Ishikawa (cell line): ENCODE measurements around the gene ARHGEF17.

Experiments used
- CEBPB ChIP-seq: IDR thresholded peaks from 2 replicates; pipeline ENCODE4 v1.6.1; 2012
- CREB1 ChIP-seq: IDR thresholded peaks from 2 replicates; pipeline ENCODE4 v1.6.1; 2012; ENCODE audit warnings: low read depth
- EGR1 ChIP-seq: IDR thresholded peaks from 2 replicates; pipeline ENCODE4 v1.6.1; 2012
- EP300 ChIP-seq: IDR thresholded peaks from 2 replicates; pipeline ENCODE4 v1.6.1; 2012; ENCODE audit warnings: borderline replicate concordance
- FOXM1 ChIP-seq: IDR thresholded peaks from 2 replicates; pipeline ENCODE4 v1.6.1; 2012; ENCODE audit warnings: low read depth, borderline replicate concordance
- MAX ChIP-seq: IDR thresholded peaks from 2 replicates; pipeline ENCODE4 v1.6.1; 2012
- NFIC ChIP-seq: IDR thresholded peaks from 2 replicates; pipeline ENCODE4 v1.6.1; 2012
- RAD21 ChIP-seq: IDR thresholded peaks from 2 replicates; pipeline ENCODE4 v1.6.1; 2012; ENCODE audit warnings: low read depth
- REST ChIP-seq: IDR thresholded peaks from 2 replicates; pipeline ENCODE4 v1.6.1; 2012; ENCODE audit warnings: low read depth, mild to moderate bottlenecking
- TAF1 ChIP-seq: IDR thresholded peaks from 2 replicates; pipeline ENCODE4 v1.6.1; 2012; ENCODE audit warnings: low read depth, mild to moderate bottlenecking
- TCF12 ChIP-seq: IDR thresholded peaks from 2 replicates; pipeline ENCODE4 v1.6.1; 2012; ENCODE audit warnings: low read depth
- TEAD4 ChIP-seq: IDR thresholded peaks from 2 replicates; pipeline ENCODE4 v1.6.1; 2012
- USF1 ChIP-seq: IDR thresholded peaks from 2 replicates; pipeline ENCODE4 v1.6.1; 2012
- YY1 ChIP-seq: IDR thresholded peaks from 2 replicates; pipeline ENCODE4 v1.6.1; 2012; ENCODE audit warnings: low read depth
- ZBTB7A ChIP-seq: IDR thresholded peaks from 2 replicates; pipeline ENCODE4 v1.6.1; 2012; ENCODE audit warnings: low read depth

ARHGEF17 gene

GRCh38 chr11:73270016-73270854 is 37.8 kb upstream of the ARHGEF17 start:
- TF ChIP-seq TCF12, result no peak
- TF ChIP-seq EP300, result no peak
- no peak for TF ChIP-seq YY1
- TF ChIP-seq TAF1, result no peak
- TF ChIP-seq REST, result no peak
- no peak for TF ChIP-seq USF1
- TF ChIP-seq CEBPB, result no peak
- TF ChIP-seq FOXM1, result no peak
- no peak for TF ChIP-seq TEAD4
- TF ChIP-seq RAD21, result no peak
- no peak for TF ChIP-seq NFIC
- TF ChIP-seq EGR1, result no peak
- no peak for TF ChIP-seq MAX
- no peak for TF ChIP-seq CREB1

GRCh38 chr11:73270855-73271477 is 37.1 kb upstream of the ARHGEF17 start:
- TF ChIP-seq EP300, result no peak
- TF ChIP-seq REST, result no peak
- TF ChIP-seq YY1, result no peak
- no peak for TF ChIP-seq ZBTB7A
- no peak for TF ChIP-seq CEBPB
- no peak for TF ChIP-seq TEAD4
- TF ChIP-seq NFIC, result no peak
- no peak for TF ChIP-seq EGR1
- no peak for TF ChIP-seq TCF12
- no peak for TF ChIP-seq TAF1
- no peak for TF ChIP-seq MAX

GRCh38 chr11:73271936-73272679 is 36.0 kb upstream of the ARHGEF17 start, which contains the start of gene P2RY6:
TSS of gene P2RY6 (plus strand) at chr11:73272338. CDS start at chr11:73296519, 24,181 bp downstream.
- TF ChIP-seq REST (no peak), ZBTB7A (no peak), EP300 (no peak), USF1 (no peak), NFIC (no peak), EGR1 (no peak), RAD21 (no peak), CEBPB (no peak)

- TF ChIP-seq MAX (no peak), TAF1 (no peak), YY1 (no peak), FOXM1 (no peak), TEAD4 (no peak)
Observed at GRCh38 chr11:73272680-73273038, 35.4 kb upstream of the ARHGEF17 start.
